H1 (cell line): Measurements from ENCODE around the gene CSF3R. TPM values are rescaled to one million over a fixed set of nuclear protein-coding genes. Genes with fewer than 3 reads are reported as not detected.
A peak's percentile ranks its signal among the peaks of the same experiment; 100 is the strongest.

Source experiments
- CTCF ChIA-PET: fragments of 300-600 bp; sonication (Branson Sonifier 250); formaldehyde crosslinking; loops from one replicate; lab custom pipeline; 2021; ENCODE audit not compliant: partially characterized antibody; lab: Charles Lee
- POLR2A ChIA-PET: fragments of 300-600 bp; sonication (Branson Sonifier 250); formaldehyde crosslinking; loops from one replicate; lab custom pipeline; 2021; ENCODE audit warnings: inconsistent platforms; ENCODE audit not compliant: partially characterized antibody; lab: Charles Lee
- DNase-seq, 2 experiments: peaks; one replicate each; pipeline versions ENCODE4 v3.0.0 to v3.0.0-alpha.2; 2010 to 2022; ENCODE audit warnings: low spot score in 2 of 2, low read depth in 1 of 2, mixed read lengths in 1 of 2
- FAIRE-seq: peaks from 2 replicates; lab custom pipeline; 2011; peaks lifted over from hg19 to GRCh38; lab: Jason Lieb, UNC
- H2AFZ ChIP-seq: 2 replicates; pipeline ENCODE4 v1.8.1; 2012; ENCODE audit warnings: low read length, inconsistent platforms
- H2AK5ac ChIP-seq: 2 replicates; pipeline ENCODE4 v1.6.1; 2013; ENCODE audit warnings: low read depth, low read length
- H2BK120ac ChIP-seq: replicated peaks from 2 replicates; pipeline ENCODE3; 2013; ENCODE audit warnings: low read depth, low read length, inconsistent platforms
- H2BK12ac ChIP-seq: 2 replicates; pipeline ENCODE4 v1.6.1; 2013; ENCODE audit warnings: low read depth, low read length
- H2BK15ac ChIP-seq: 2 replicates; pipeline ENCODE4 v1.6.1; 2013; ENCODE audit warnings: low read length
- H2BK20ac ChIP-seq: 2 replicates; pipeline ENCODE4 v1.6.1; 2013; ENCODE audit warnings: low read length
- H2BK5ac ChIP-seq: 2 replicates; pipeline ENCODE4 v1.6.1; 2013; ENCODE audit warnings: low read depth, low read length
- H3K14ac ChIP-seq: 2 replicates; pipeline ENCODE4 v1.6.1; 2013; ENCODE audit warnings: inconsistent platforms; ENCODE audit not compliant: insufficient read length
- H3K18ac ChIP-seq: 2 replicates; pipeline ENCODE4 v1.6.1; 2013; ENCODE audit warnings: low read length; ENCODE audit errors: extremely low read depth
- H3K23ac ChIP-seq: 2 replicates; pipeline ENCODE4 v1.6.1; 2013; ENCODE audit warnings: inconsistent platforms; ENCODE audit not compliant: insufficient read length
- H3K23me2 ChIP-seq: 2 replicates; pipeline ENCODE4 v1.6.1; 2013; ENCODE audit warnings: low read depth, low read length
- H3K27ac ChIP-seq: 2 replicates; pipeline ENCODE4 v1.6.1; 2011; ENCODE audit warnings: low read depth, low read length, inconsistent platforms
- H3K27me3 ChIP-seq, 4 experiments: replicated peaks in 1 of 4; 1 replicate in 1 of 4; 2 replicates in 3 of 4; pipeline versions ENCODE4 v1.6.1 to v1.8.1; 2011 to 2013; ENCODE audit warnings: low read length in 3 of 4, mild to moderate bottlenecking in 3 of 4, inconsistent platforms in 2 of 4, mixed read lengths in 2 of 4, moderate library complexity in 1 of 4; ENCODE audit not compliant: control insufficient read depth in 3 of 4, insufficient read depth in 3 of 4; ENCODE audit errors: extremely low read depth in 1 of 4
- H3K36me3 ChIP-seq, 4 experiments: 2 replicates each; pipeline versions ENCODE4 v1.6.1 to v1.8.1; 2011 to 2013; ENCODE audit warnings: mild to moderate bottlenecking in 4 of 4, low read length in 3 of 4, moderate library complexity in 2 of 4, control low read depth in 1 of 4, inconsistent platforms in 1 of 4; ENCODE audit not compliant: insufficient read depth in 4 of 4, control insufficient read depth in 2 of 4
- H3K4ac ChIP-seq: replicated peaks from 2 replicates; pipeline ENCODE3; 2013; ENCODE audit warnings: low read length, low read depth, mixed read lengths, inconsistent platforms; ENCODE audit not compliant: insufficient read length
- H3K4me1 ChIP-seq, 4 experiments: replicated peaks in 1 of 4; 1 replicate in 1 of 4; 2 replicates in 3 of 4; pipeline versions ENCODE4 v1.6.1 to v1.8.1; 2011 to 2013; ENCODE audit warnings: low read length in 3 of 4, inconsistent platforms in 2 of 4, mixed read lengths in 1 of 4; ENCODE audit not compliant: insufficient read depth in 4 of 4, control insufficient read depth in 3 of 4
- H3K4me2 ChIP-seq, 2 experiments: 2 replicates each; pipeline versions ENCODE4 v1.6.1 to v1.8.1; 2011 to 2013; ENCODE audit warnings: low read depth in 2 of 2, low read length in 2 of 2, control low read depth in 1 of 2, inconsistent platforms in 1 of 2, mild to moderate bottlenecking in 1 of 2; ENCODE audit not compliant: insufficient read depth in 1 of 2
- H3K4me3 ChIP-seq, 4 experiments: fragments of 200-600, 300-600 bp in 1 of 4; sonication (generic), shearing (Covaris generic), sonication (Bioruptor Twin) in 1 of 4; 2 replicates each; pipeline versions ENCODE4 v1.5.1 to v1.8.1; 2011 to 2016; ENCODE audit warnings: low read length in 4 of 4, low read depth in 3 of 4, control low read depth in 2 of 4, inconsistent platforms in 2 of 4, mild to moderate bottlenecking in 2 of 4, mixed read lengths in 1 of 4, moderate library complexity in 1 of 4; ENCODE audit not compliant: insufficient read depth in 2 of 4; ENCODE audit errors: extremely low read depth in 1 of 4
- H3K56ac ChIP-seq: replicated peaks from 2 replicates; pipeline ENCODE3; 2013; ENCODE audit warnings: low read depth, mild to moderate bottlenecking, mixed read lengths, low read length, inconsistent platforms; ENCODE audit not compliant: insufficient read length
- H3K79me1 ChIP-seq: 2 replicates; pipeline ENCODE4 v1.6.1; 2013; ENCODE audit warnings: low read depth, low read length, control low read depth
- H3K79me2 ChIP-seq, 2 experiments: 2 replicates each; pipeline versions ENCODE4 v1.6.1 to v1.8.1; 2012 to 2013; ENCODE audit warnings: low read length in 2 of 2, mild to moderate bottlenecking in 2 of 2, inconsistent platforms in 1 of 2; ENCODE audit not compliant: insufficient read depth in 2 of 2, control insufficient read depth in 1 of 2
- H3K9ac ChIP-seq, 4 experiments: replicated peaks in 1 of 4; 1 replicate in 1 of 4; 2 replicates in 3 of 4; pipeline versions ENCODE4 v1.6.1 to v1.8.1; 2011 to 2013; ENCODE audit warnings: low read depth in 3 of 4, low read length in 3 of 4, control low read depth in 2 of 4, mild to moderate bottlenecking in 2 of 4, moderate library complexity in 2 of 4, inconsistent platforms in 1 of 4; ENCODE audit errors: extremely low read depth in 1 of 4
- H3K9me3 ChIP-seq, 2 experiments: 2 replicates each; pipeline versions ENCODE4 v1.6.1 to v1.8.1; 2012 to 2013; ENCODE audit warnings: mild to moderate bottlenecking in 2 of 2, moderate library complexity in 2 of 2, control low read depth in 1 of 2, inconsistent platforms in 1 of 2, low read depth in 1 of 2, low read length in 1 of 2, mixed read lengths in 1 of 2; ENCODE audit not compliant: insufficient read depth in 2 of 2
- H4K20me1 ChIP-seq, 2 experiments: replicated peaks in 1 of 2; 2 replicates each; pipeline versions ENCODE3 to v1.8.1; 2011 to 2013; ENCODE audit warnings: inconsistent platforms in 2 of 2, low read length in 2 of 2, mild to moderate bottlenecking in 1 of 2; ENCODE audit not compliant: insufficient read depth in 2 of 2, control insufficient read depth in 1 of 2
- H4K5ac ChIP-seq: 2 replicates; pipeline ENCODE4 v1.6.1; 2013; ENCODE audit warnings: low read length, low read depth, mixed read lengths, inconsistent platforms; ENCODE audit not compliant: insufficient read length
- H4K8ac ChIP-seq: 2 replicates; pipeline ENCODE4 v1.8.0; 2013; ENCODE audit warnings: mild to moderate bottlenecking, moderate library complexity, low read length, inconsistent platforms; ENCODE audit not compliant: insufficient read depth; ENCODE audit errors: extremely low read depth
- H4K91ac ChIP-seq: replicated peaks from 2 replicates; pipeline ENCODE3; 2013; ENCODE audit warnings: low read length, mixed read lengths, inconsistent platforms; ENCODE audit not compliant: insufficient read length
- ASH2L ChIP-seq: fragments of 200-600, 300-600 bp; sonication (generic); IDR thresholded peaks from one replicate; pipeline ENCODE4 v1.7.1; 2017; ENCODE audit warnings: low read length
- BACH1 ChIP-seq: IDR thresholded peaks from 2 replicates; pipeline ENCODE4 v1.6.1; 2012; ENCODE audit warnings: low read length, improper control_type of control experiment
- EGR1 ChIP-seq: IDR thresholded peaks from 2 replicates; pipeline ENCODE4 v1.6.1; 2011; ENCODE audit warnings: low read depth, low read length, borderline replicate concordance
- FOSL1 ChIP-seq: IDR thresholded peaks from 2 replicates; pipeline ENCODE4 v1.6.1; 2011; ENCODE audit warnings: mild to moderate bottlenecking, low read depth, low read length, moderate library complexity; ENCODE audit not compliant: insufficient read depth
- GTF2F1 ChIP-seq: IDR thresholded peaks from 2 replicates; pipeline ENCODE4 v1.6.1; 2012; ENCODE audit warnings: low read depth, low read length, improper control_type of control experiment, borderline replicate concordance
- HDAC2 ChIP-seq, 2 experiments: fragments of 300-600 bp in 1 of 2; sonication (generic) in 1 of 2; IDR thresholded peaks; 2 replicates each; pipeline ENCODE4 v1.6.1; 2011 to 2012; ENCODE audit warnings: low read depth in 2 of 2, low read length in 2 of 2, mild to moderate bottlenecking in 2 of 2, moderate library complexity in 2 of 2, borderline replicate concordance in 1 of 2, inconsistent platforms in 1 of 2
- PHF8 ChIP-seq: fragments of 200-600 bp; sonication (generic); conservative IDR thresholded peaks from 2 replicates; pipeline ENCODE4 v1.7.1; 2012; ENCODE audit warnings: low read depth, mild to moderate bottlenecking, inconsistent platforms, low read length, moderate library complexity
- POLR2A ChIP-seq, 2 experiments: IDR thresholded peaks; 1 replicate in 1 of 2; 2 replicates in 1 of 2; pipeline ENCODE4 v1.6.1; 2011; ENCODE audit warnings: low read depth in 2 of 2, low read length in 2 of 2, mild to moderate bottlenecking in 2 of 2; ENCODE audit errors: control extremely low read depth in 1 of 2
- RAD21 ChIP-seq, 2 experiments: IDR thresholded peaks in 1 of 2; conservative IDR thresholded peaks in 1 of 2; 2 replicates each; pipeline ENCODE4 v1.6.1; 2011; ENCODE audit warnings: low read depth in 2 of 2, low read length in 2 of 2, improper control_type of control experiment in 1 of 2, inconsistent platforms in 1 of 2, mild to moderate bottlenecking in 1 of 2, moderate library complexity in 1 of 2
- RFX5 ChIP-seq: IDR thresholded peaks from 2 replicates; pipeline ENCODE4 v1.6.1; 2011; ENCODE audit warnings: low read depth, low read length, improper control_type of control experiment, borderline replicate concordance
- SIN3A ChIP-seq, 2 experiments: IDR thresholded peaks in 1 of 2; conservative IDR thresholded peaks in 1 of 2; 2 replicates each; pipeline ENCODE4 v1.6.1; 2011 to 2012; ENCODE audit warnings: low read length in 2 of 2, improper control_type of control experiment in 1 of 2, low read depth in 1 of 2, mild to moderate bottlenecking in 1 of 2
- SUZ12 ChIP-seq: fragments of 200-600 bp; sonication (generic); IDR thresholded peaks from 2 replicates; pipeline ENCODE4 v1.6.1; 2012; ENCODE audit warnings: mild to moderate bottlenecking, inconsistent platforms, low read length, moderate library complexity, mixed read lengths
- WGBS, 2 experiments: shearing (Covaris generic) in 1 of 2; methylation state at CpG; one replicate each; pipeline versions ENCODE4 v1.1.6 to v1.1.7; 2013 to 2015; ENCODE audit warnings: low lambda C conversion rate in 2 of 2, mixed read lengths in 2 of 2, inconsistent platforms in 1 of 2, low coverage in 1 of 2, missing lambda C conversion rate in 1 of 2; ENCODE audit not compliant: insufficient replicate concordance in 2 of 2, insufficient coverage in 1 of 2, insufficient read length in 1 of 2; ENCODE audit errors: extremely low coverage in 1 of 2, missing lambda C conversion rate in 1 of 2; 5-methylcytosine and 5-hydroxymethylcytosine counted together
- polyA plus RNA-seq, 7 experiments: library from polyadenylated mRNA; depleted of rRNA in 3 of 7; stranded (reverse) in 5 of 7; unstranded in 2 of 7; fragments of >200 nt in 5 of 7; fragments of 200-250 nt in 2 of 7; gene quantifications; 1 replicate in 5 of 7; 2 replicates in 1 of 7; 4 replicates in 1 of 7; pipeline versions ENCODE4 v1.2.1 to v1.2.3, GENCODE V29; 2011 to 2013; ENCODE audit warnings: missing spikeins in 2 of 7, mixed read lengths in 2 of 7
- total RNA-seq: library from RNA; stranded (reverse); fragmentation: NEBNext Ultra II Directional; extraction: Animal tissue kit (Norgen Biotek cat#: 25700); gene quantifications from 2 replicates; pipeline ENCODE4 v1.2.1, GENCODE V29; 2021

The CSF3R gene
- total and polyA plus RNA-seq, 2 of the 8 experiments (the other 6 are each of a cell fraction or from before 2014, with no cell fraction given), result not detected

- Histone ChIP-seq H3K27me3 (peaks cover 2 to 28% (median 21%) of the 10 kb centered on the region in 4 experiments), H3K9me3 (no peaks in the 10 kb centered on the region), H4K91ac (no peak overlapping the region), H2BK5ac (no peak overlapping the region), H3K4me3 (no peak overlapping the region), H3K36me3 (no peaks in the 10 kb centered on the region), H3K9ac (no peak overlapping the region), H3K56ac (no peak overlapping the region), H3K79me2 (peaks cover 0 to 6% of the 10 kb centered on the region in 2 experiments; a peak in 1 of 4 replicates), H3K27ac (no peak overlapping the region), H2BK120ac (no peak overlapping the region), H3K79me1 (no peaks in the 10 kb centered on the region), H3K23ac (no peak overlapping the region), H3K4me2 (no peak overlapping the region), H2AFZ (no peak overlapping the region), H2AK5ac (0 out of 2 replicates have a peak overlapping the region, but pooled peaks have one; percentile 6), H2BK12ac (no peak overlapping the region), H3K23me2 (peaks cover 4% of the 10 kb centered on the region; the same call in 1 of the 2 replicates), H2BK15ac (no peak overlapping the region), H3K4ac (no peak overlapping the region), H3K14ac (no peak overlapping the region), H3K4me1 (peaks cover 0 to 3% (median 0%) of the 10 kb centered on the region in 4 experiments; a peak in 2 of 7 replicates), H4K5ac (no peak overlapping the region), H4K20me1 (no peaks in the 10 kb centered on the region), H3K18ac (no peak overlapping the region), H2BK20ac (no peak overlapping the region), H4K8ac (no peak overlapping the region)
- 83% methylated on average over 10 of the region's 10 CpGs; no CpG with 5 or more reads in 1 of the 2 experiments for WGBS, 2 experiments
- ChIA-PET CTCF (interaction anchor here (1.0 kb wide), 1 partner anchor 11 kb away, joined by 3 read pairs; no protein-coding TSS in a partner anchor), POLR2A (no interaction called here)
- FAIRE-seq, result no peak
- DNase-seq, result no peak
- TF ChIP-seq GTF2F1, result no peak
- TF ChIP-seq HDAC2 (IDR thresholded peaks at IDR 0.05; ENCODE audit: borderline replicate concordance in 1 of 2, low read depth in 2 of 2, low read length in 2 of 2), result no peak
- no peak for TF ChIP-seq FOSL1
- no peak for TF ChIP-seq RAD21 (IDR thresholded peaks at IDR 0.05 in 1 of 2, conservative IDR thresholded peaks at IDR 0.05 in 1 of 2; ENCODE audit: low read depth in 2 of 2, low read length in 2 of 2)
- no peak for TF ChIP-seq EGR1
- TF ChIP-seq POLR2A (IDR thresholded peaks at IDR 0.05; ENCODE audit: control extremely low read depth in 1 of 2, low read depth in 2 of 2, low read length in 2 of 2), result no peak
- no peak for TF ChIP-seq BACH1
- TF ChIP-seq SIN3A (conservative IDR thresholded peaks at IDR 0.05 in 1 of 2, IDR thresholded peaks at IDR 0.05 in 1 of 2; ENCODE audit: low read depth in 1 of 2, low read length in 2 of 2), result no peak
- no peak for TF ChIP-seq RFX5
- no peak for TF ChIP-seq SUZ12
- TF ChIP-seq PHF8, result no peak
- no peak for TF ChIP-seq ASH2L
Observed at GRCh38 chr1:36467700-36468455, 14.8 kb downstream of the CSF3R start.
